Calu3 (cell line): ENCODE results near the gene GAPDH. TPM values are rescaled to one million over a fixed set of nuclear protein-coding genes. Genes with fewer than 3 reads are reported as not detected.

Source experiments
- BruUV-seq: library from RNA; stranded (reverse); fragments of 400-500 nt; replicated peaks from 2 replicates; lab custom pipeline; 2021; lab: Mats Ljungman, UMichigan
- CTCF ChIA-PET: fragments of 300-600 bp; sonication (Branson Sonifier 250); formaldehyde crosslinking; loops from one replicate; lab custom pipeline; 2022; ENCODE audit warnings: antibody characterized with exemption; lab: Charles Lee
- DNase-seq: peaks from one replicate; pipeline ENCODE4 v3.0.0; 2022
- H3K27ac Mint-ChIP-seq: one replicate; pipeline ENCODE4 v1.8.0; 2022; ENCODE audit warnings: mixed read lengths; ENCODE audit not compliant: unreplicated experiment
- H3K27me3 Mint-ChIP-seq: one replicate; pipeline ENCODE4 v1.8.0; 2022; ENCODE audit warnings: mixed read lengths; ENCODE audit not compliant: unreplicated experiment
- H3K36me3 Mint-ChIP-seq: one replicate; pipeline ENCODE4 v1.8.0; 2022; ENCODE audit warnings: mild to moderate bottlenecking, moderate library complexity, mixed read lengths; ENCODE audit not compliant: insufficient read depth, unreplicated experiment
- H3K4me1 Mint-ChIP-seq: one replicate; pipeline ENCODE4 v1.8.0; 2022; ENCODE audit warnings: mild to moderate bottlenecking, low read depth, mixed read lengths; ENCODE audit not compliant: unreplicated experiment
- H3K4me3 Mint-ChIP-seq: one replicate; pipeline ENCODE4 v1.8.0; 2022; ENCODE audit warnings: mild to moderate bottlenecking, low read depth, moderate library complexity, mixed read lengths; ENCODE audit not compliant: unreplicated experiment
- H3K9me3 Mint-ChIP-seq: one replicate; pipeline ENCODE4 v1.8.0; 2022; ENCODE audit warnings: low read depth, mixed read lengths; ENCODE audit not compliant: unreplicated experiment
- CTCF ChIP-seq: fragments of 200-600 bp; IDR thresholded peaks from one replicate; pipeline ENCODE4 v1.8.0; 2022; ENCODE audit warnings: antibody characterized with exemption; ENCODE audit not compliant: unreplicated experiment
- intact Hi-C: fragments of 100-400 bp; cut with micrococcal nuclease; formaldehyde crosslinking; loops from one replicate; pipeline ENCODE4 v1.10.0; 2022; ENCODE audit not compliant: unreplicated experiment
- total RNA-seq: library from RNA; stranded (reverse); gene quantifications from 2 replicates; pipeline ENCODE4 v1.2.3, GENCODE V29; 2022

The GAPDH gene
- total RNA-seq, 1 experiment from 2014 or later = 2,552 TPM

GRCh38 chr12:6539314-6539682 is 5.0 kb downstream of the GAPDH start:
- CTCF ChIA-PET = interaction anchor here (0.7 to 1.4 kb wide), 2 partner anchors 14 to 149 kb away, joined by 3 read pairs; no protein-coding TSS in a partner anchor
- H3K27me3 Mint-ChIP-seq = no peaks in the 10 kb centered on the region
- DNase-seq = no peak
- H3K27ac Mint-ChIP-seq = no peak overlapping the region
- no peak for TF ChIP-seq CTCF
- no peaks in the 10 kb centered on the region for H3K9me3 Mint-ChIP-seq
- no peak overlapping the region for H3K4me3 Mint-ChIP-seq
- peaks cover 28% of the 10 kb centered on the region for H3K4me1 Mint-ChIP-seq
- intact Hi-C loops = loop anchor here (5.0 to 10.0 kb wide), 2 partner anchors 117 to 194 kb away; partner anchors contain the start of gene TNFRSF1A
- peaks cover 57% of the 10 kb centered on the region for H3K36me3 Mint-ChIP-seq
- BruUV-seq = no TSS peak

- BruUV-seq = no TSS peak
- no peak for TF ChIP-seq CTCF
- no peak for DNase-seq
- Mint-ChIP-seq H3K27me3 (no peaks in the 10 kb centered on the region), H3K27ac (peak overlapping the region; percentile 44), H3K4me3 (no peak overlapping the region), H3K36me3 (peaks cover 52% of the 10 kb centered on the region), H3K4me1 (peaks cover 27% of the 10 kb centered on the region), H3K9me3 (no peaks in the 10 kb centered on the region)
- CTCF ChIA-PET = interaction anchor here (0.7 to 1.4 kb wide), 2 partner anchors 14 to 149 kb away, joined by 3 read pairs; no protein-coding TSS in a partner anchor
- intact Hi-C loops = loop anchor here (5.0 to 10.0 kb wide), 2 partner anchors 117 to 195 kb away; partner anchors contain the start of gene TNFRSF1A
These were observed 5.4 kb downstream of the GAPDH start for GRCh38 chr12:6539707-6540134.

GRCh38 chr12:6540181-6540877 is 6.0 kb downstream of the GAPDH start:
- peaks cover 27% of the 10 kb centered on the region for H3K4me1 Mint-ChIP-seq
- H3K36me3 Mint-ChIP-seq = peaks cover 46% of the 10 kb centered on the region
- H3K4me3 Mint-ChIP-seq = peak overlapping the region; percentile 57
- BruUV-seq = no TSS peak
- peak; percentile 78 for DNase-seq
- no peaks in the 10 kb centered on the region for H3K9me3 Mint-ChIP-seq
- peak overlapping the region; percentile 44 for H3K27ac Mint-ChIP-seq
- intact Hi-C loops = no loop called here
- TF ChIP-seq CTCF = no peak
- CTCF ChIA-PET = interaction anchor here (1.3 to 1.4 kb wide), 2 partner anchors 13 to 18 kb away, joined by 3 to 7 read pairs; no protein-coding TSS in a partner anchor
- no peaks in the 10 kb centered on the region for H3K27me3 Mint-ChIP-seq

- no peak for TF ChIP-seq CTCF
- H3K4me3 Mint-ChIP-seq = no peak overlapping the region
- H3K9me3 Mint-ChIP-seq = no peaks in the 10 kb centered on the region
- peaks cover 34% of the 10 kb centered on the region for H3K36me3 Mint-ChIP-seq
- no peak for DNase-seq
- H3K4me1 Mint-ChIP-seq = peaks cover 27% of the 10 kb centered on the region
- H3K27me3 Mint-ChIP-seq = no peaks in the 10 kb centered on the region
- no peak overlapping the region for H3K27ac Mint-ChIP-seq
- BruUV-seq = no TSS peak
- intact Hi-C loops = no loop called here
- CTCF ChIA-PET = interaction anchor here (0.6 to 1.3 kb wide), 3 partner anchors 9 to 274 kb away, joined by 5 to 7 read pairs (median 7); no protein-coding TSS in a partner anchor
These were observed 7.3 kb downstream of the GAPDH start for GRCh38 chr12:6541371-6542165.
